CD4-positive, alpha-beta T cell treated with Interleukin-6 at 100 ng/mL for 8 hours (primary cell): Measurements from ENCODE around the gene NT5C.

Experiments
- DNase-seq: peaks from one replicate; pipeline ENCODE4 v3.0.0-alpha.2; 2020; ENCODE audit warnings: mixed read lengths, low spot score

Gene NT5C

DNA sequence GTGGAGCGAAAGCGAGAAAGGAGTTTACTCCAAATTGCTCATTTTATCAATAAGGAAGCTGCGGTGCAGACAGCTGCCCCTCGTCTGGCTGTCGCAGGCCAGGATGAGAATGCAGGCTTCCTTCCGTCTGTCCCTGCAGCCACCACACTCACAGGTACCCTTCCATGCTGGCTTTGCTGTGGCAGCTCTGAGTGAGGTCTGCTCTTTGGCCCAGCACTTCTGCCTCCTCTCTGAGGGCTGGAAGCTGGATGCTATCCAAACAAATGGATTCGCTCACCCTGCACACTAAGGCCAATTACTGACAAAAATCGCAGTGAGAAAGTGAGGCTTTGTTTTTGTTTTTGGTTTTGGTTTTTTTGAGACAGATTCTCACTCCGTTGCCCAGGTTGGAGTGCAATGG lies 14.8 kb downstream of the NT5C start:
- no peak for DNase-seq

DNA sequence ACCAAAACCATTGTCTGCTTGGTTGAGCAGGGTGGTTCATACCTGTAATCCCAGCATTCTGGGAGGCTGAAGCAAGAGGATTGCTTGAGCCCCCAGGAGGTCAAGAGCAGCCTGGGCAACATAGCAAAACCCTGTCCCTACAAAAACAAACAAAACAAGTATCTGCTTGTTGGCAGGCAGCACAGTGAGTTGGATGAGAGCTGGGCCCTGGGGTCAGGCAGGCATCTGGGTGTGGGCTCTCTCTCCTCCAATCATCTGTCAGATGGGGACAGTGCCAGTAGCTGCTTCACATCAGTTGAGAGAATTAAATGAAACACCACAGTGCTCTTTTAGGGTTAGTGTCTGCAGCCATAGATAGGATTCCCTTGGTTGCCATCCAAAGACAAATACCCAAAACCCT lies 16.0 kb downstream of the NT5C start:
- DNase-seq: no peak

DNA sequence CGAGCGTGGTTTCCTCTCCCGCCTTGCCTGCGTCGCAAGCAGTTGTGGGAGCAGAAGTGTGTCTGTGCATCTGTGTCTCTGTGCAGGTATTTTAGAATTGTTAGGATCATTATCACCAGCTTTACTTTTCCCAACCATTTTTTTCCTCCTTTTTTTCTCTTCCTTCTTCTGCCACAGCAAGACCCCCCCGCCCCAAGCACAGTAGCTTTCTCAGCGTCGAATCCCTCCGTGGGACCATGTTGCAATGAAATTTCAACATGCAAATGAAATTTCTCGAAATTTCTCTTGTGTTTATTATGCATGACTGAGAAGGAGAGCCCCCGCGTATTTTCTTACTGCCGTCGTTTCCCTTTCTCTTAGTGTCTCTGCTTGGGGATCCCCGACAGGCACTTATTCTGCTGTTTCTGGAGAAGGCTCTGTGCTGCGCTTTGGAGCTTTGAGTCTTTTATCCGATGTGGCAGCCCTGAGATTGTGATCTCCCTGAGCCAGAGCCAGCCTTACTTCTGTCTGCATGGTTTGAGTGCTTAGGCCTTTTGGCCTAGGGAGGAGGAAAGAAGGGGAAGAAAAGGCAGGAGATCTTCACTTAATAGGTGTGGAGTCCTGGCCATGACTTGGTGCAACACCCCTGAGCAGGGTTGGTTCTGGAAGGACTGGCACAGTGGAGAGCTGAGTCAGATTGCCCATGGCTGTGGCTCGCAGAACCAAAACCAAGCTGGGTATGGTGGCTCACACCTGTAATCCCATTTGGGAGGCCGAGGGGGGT lies 16.8 kb downstream of the NT5C start:
- no peak for DNase-seq

DNA sequence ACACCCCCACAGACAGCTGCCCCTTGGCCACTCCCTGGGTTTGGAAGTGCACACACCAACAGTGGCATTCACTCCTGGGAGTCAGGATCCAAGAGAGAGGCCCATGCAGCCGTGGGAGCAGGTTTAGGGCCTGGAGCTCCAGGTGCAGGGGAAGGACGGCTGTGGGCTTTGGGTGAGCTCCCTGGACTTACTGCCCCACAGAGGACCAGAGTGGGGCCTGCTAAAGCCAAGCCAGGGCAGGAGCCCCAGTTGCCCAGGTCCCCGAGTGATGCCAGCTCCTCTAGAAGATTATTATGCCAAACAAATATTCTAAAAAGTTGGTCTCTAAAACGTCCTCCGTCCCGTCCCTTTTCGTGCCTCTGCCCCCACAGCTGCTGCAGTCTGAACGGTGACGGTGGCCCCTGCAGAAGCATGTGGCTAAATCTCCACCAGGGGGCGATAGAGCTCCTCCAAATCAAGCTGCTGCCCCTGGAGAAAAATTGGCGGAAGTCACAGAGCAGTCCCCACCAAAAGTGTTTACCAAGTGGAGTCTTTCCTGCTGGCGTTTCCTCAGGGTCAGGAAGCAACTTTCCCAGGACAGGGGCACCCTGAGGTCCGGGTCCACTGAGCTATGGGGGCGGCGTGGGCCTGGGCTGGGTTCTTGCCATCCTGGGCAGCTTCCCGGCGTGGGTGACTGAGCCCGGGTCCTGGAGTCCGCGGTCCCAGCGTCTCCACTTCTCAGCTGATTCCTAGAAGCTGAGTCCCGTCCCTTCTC lies 17.6 kb downstream of the NT5C start:
- DNase-seq: peak; percentile 92

DNA sequence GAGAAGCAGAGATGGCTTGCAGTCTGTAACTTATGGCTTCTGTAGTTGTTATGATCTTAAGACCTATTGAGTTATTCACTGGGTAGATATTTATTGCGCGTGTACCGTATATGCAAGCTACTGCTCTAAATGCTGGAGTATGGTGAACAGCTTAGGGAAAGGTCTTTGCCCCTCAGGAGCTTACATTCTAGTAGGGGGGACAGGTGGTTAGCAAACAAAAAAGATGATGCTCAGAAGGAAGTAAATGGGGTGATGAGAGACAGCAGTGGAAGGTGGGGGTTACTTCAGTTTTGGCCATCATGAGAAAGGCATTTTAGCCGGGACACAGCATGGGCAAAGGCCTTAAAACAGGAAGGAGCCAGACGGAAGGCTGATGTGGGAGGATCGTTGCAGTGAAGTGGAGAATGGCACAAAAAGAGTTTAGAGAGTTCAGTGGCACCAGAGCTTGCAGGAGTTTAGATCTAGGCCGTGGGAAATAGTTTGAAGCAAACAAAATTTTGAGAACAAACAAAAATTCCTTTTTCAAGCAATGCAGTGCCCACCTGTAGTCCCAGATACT lies 19.7 kb downstream of the NT5C start:
- no peak for DNase-seq

DNA sequence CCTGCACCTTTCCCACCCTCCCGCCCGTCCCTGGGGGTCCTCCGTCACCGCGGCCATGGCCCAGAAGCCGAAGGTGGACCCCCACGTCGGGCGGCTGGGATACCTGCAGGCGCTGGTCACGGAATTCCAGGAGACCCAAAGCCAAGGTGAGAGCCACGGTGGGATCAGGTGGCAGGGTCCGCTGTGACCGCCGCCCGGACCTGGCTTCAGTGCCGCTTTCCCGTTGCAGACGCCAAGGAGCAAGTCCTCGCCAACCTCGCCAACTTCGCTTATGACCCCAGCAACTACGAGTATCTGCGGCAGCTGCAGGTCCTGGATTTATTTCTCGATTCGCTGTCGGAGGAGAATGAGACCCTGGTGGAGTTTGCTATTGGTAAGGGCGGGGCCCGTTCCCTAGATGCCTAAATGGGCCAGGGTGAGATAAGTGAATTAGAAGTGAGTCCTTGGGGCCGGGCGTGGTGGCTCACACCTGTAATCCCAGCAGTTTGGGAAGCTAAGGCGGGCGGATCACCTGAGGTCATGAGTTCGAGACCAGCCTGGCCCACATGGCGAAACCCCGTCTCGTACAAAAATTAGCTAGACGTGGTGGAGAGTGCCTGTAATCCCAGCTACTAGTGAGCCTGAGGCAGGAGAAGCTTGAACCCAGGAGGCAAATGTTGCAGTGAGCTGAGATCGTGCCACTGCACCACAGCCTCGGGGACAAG lies 21.2 kb downstream of the NT5C start:
- no peak for DNase-seq

DNA sequence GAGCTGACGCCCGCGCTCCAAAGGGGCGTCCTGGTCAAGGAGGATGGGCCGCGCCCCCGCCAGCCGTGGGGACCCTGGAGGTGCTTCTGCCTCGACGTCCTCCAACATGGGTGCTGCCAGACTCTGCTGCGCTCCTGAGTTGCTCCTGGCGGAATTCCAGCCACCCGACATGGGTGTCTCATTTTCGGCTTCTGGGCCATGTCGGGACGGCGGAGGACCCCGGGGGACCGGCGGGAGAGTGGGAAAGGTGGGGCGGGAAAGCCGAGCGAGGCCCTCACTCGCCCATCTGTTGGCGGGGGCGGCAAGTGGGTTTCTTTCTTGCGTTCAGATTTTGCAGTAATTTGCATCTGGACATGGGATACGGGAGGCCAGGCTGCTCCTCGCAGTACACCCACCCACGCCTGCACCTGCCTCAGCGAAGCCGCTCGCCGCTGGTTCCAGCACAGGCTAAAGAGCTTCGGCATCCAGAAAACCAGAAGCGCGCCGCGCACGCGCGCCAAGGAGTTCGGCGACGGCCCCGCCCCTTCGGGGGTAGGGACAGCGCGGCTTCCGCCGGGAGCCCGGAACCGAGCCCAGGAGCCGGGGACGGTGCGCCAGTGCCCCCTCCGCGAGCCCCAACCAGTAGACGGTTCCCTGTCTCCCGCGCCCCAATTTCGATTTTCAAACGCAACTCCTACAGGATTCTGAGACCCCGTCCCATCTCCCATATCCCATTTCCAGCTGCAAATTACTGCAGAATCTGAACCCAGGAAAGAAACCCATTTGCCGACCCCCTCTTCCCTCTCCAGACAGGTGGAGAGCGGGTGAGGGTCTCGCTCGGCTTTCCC lies 21.9 kb downstream of the NT5C start, which contains the start of gene ARMC7:
Gene ARMC7, plus strand, starts transcription at position 563 of the 827 bp plus-strand sequence. CDS start 320 bp downstream, outside the sequence.
- DNase-seq: peak; percentile 89

DNA sequence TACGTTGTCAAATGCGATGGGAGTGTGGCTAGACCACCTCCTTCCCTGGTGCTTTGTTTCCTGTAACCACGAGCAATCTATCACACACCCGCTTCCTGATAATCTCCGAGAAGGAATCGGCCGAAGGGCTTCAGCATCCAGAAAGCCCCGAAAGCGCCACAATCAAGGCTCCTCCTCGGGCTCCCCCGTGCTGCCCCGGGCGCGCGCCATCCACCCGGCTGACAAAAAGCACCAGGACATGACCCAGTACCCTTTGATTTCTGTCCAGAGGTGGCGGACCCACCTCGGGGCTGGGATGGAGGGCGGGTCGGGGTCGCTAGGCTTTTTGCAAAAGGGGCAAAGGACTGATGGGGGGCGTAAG lies 22.5 kb downstream of the NT5C start:
- no peak for DNase-seq

DNA sequence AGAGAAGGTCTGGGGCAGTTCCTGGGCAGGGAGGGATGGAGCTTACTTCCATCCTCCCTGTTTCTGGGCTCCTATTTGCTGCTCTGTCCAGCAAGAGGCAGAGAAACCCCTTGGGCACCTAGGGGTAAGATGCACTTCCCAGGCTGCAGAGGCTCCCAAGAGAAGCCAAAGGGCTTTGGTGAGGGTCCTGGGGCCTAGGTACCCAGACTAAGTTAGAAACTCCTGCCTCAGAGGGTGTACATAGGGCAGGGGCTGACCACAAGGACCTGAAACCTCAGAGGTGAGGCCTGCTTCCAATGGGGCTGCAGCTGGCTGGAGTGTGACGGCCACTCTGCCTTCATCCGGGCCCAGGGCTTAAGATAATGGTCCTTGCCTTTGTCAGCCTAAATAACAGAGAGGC lies 23.3 kb downstream of the NT5C start:
- no peak for DNase-seq

DNA sequence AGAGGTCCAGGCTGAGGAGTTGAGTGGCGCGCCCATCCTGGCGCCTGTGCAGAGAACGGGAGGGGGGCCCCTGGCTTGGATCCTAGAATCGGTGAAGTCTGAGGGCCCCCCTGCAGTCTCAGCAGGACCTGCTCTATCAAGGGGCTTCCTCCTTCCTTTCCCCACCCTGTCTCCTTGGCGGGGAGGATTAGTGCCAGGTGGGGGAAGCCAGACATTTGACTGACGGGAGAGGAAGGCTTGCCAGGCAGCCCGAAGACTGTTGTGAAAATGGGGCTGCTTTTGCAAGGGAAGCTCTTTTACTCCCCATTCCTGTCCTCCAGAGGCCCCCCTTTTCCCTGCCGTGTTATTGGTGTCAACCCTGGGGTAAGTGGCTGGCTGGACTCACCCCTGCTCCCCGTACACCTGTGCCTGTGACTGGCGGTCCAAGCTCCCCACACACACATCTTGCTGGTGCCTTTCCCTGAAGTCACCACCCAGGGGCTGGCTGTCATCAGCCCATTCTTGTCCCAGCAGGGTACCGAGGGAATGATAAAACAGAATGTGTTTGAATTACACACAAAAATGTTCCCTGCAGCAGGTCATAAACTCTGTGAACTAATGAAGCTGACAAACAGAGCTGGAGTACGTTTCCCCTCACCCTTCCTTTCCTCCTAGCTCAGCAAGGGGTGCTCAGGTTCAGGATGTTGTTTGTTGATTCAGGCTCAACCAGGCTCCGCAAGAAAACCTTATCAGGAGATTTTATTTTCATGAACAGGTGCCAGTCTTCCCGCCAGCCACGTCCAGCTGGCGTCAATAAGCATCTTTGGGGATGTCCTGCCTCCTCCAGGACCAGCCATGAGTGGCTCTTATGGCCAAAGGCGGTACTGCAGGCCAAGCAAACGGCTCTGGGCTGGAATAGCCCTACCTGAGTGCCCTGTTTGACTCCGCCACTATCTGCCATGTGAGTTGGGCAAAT lies 26.1 kb downstream of the NT5C start:
- no peak for DNase-seq

DNA sequence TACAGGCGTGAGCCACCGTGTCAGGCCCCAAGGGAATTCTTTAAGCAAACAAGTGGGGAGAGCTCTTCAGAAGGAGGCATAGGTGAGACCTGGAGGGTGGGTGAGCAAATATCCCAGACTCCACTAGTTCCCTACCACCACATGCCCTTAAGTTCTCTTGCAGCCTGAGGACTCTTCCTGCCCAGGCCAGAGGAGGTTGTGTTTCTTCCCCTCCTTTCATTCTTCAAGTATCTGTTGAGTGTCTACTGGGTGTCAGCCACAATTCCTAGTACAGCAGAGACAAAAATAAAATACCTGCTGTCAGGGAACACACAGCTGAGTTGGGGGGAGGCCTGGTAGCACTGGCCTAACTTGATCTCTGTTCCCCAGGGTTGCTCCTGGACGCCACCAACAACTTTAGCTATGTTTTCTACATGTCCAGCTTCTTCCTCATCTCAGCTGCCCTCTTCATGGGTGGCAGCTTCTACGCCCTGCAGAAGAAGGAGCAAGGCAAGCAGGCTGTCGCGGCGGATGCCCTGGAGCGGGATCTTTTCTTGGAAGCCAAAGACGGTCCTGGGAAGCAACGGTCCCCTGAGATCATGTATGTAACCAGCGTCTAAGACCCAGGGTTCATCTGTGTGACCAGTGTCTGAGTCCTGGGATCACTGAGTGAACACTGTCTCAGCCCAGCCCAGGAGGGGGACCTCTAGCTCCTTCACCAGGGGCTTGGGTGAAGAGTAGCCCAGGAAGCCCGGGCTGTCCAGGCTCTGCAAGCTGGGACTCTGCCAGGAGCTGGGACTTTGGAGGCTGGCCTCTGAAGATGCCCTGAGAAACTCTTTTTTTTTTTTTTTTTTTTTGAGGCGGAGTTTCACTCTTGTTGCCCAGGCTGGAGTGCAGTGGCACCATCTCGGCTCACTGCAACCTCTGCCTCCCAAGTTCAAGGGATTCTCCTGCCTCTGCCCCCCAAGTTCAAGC lies 27.7 kb downstream of the NT5C start:
- DNase-seq: no peak

DNA sequence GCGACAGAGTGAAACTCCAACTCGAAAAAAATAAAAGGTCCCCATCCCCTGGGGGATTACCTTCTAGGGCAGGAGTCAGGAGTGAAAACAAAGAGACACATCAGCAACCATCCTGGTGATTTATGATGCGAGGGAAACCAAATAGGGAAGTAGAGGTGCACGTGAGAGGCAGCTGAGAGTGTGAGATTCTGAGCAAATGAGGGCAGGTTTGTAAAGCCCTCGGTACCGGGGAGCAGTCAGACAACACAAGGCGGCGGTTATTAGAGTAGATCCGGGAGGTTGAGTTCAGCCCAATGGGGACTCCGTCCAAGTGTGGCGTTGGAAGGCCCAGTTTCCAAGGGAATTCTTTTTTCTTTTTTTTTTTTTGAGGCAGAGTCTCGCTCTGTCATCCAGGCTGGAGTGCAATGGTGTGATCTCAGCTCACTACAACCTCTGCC lies 29.1 kb downstream of the NT5C start:
- DNase-seq: no peak

DNA sequence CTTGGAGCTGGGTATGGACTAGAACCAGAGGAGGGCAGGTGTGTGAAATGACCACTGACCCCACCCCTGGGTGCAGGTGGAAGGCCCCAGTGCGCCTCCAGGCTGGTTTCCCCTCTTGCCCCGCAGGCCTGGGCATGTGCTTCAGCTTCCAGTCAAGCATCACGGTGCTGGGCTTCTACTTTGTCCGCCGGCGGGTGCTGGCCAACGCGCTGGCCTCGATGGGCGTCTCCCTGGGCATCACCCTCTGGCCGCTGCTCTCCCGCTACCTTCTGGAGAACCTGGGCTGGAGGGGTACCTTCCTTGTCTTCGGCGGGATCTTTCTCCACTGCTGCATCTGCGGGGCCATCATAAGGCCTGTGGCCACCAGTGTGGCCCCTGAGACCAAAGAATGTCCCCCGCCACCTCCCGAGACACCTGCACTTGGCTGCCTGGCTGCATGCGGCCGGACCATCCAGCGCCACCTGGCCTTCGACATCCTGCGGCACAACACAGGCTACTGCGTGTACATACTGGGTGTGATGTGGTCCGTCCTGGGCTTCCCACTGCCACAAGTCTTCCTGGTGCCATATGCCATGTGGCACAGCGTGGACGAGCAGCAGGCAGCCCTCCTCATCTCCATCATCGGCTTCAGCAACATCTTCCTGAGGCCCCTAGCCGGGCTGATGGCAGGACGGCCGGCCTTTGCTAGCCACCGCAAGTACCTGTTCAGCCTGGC lies 31.5 kb downstream of the NT5C start:
- no peak for DNase-seq

DNA sequence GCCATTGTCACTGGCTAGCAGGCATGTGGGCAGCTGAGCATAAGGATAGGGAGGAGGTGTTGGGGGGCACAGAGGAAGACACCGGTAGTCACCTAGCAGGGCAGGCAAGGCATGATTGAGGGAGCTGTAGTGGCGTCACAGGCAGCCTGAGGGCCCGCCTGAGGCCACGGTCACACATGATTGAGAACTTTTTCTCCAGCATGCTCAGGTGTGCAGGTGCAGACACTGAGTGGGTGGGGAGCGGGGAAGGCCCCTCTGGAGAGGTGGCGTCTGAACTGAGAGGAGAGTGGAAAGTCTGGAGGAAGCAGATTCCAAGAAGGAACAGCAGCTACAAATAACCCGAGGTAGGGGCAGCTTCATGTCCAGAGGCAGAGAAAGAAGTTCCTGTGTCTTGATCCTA lies 32.7 kb downstream of the NT5C start:
- no peak for DNase-seq

DNA sequence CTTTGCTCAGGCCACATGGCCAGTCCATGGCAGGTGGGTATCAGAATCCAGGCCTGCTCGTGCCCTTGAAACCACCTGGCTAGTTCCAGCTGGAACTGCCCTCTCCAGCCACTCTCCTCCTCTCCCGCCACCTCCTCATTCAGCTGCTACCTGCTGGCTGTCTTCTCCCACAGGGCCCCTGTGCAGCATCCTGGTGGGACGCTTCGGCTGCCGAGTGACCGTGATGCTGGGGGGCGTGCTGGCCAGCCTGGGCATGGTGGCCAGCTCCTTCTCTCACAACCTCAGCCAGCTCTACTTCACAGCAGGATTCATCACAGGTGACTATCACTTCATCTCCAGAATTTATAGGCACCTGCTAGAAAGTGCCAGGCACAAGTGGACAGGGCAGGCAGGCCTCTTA lies 33.7 kb downstream of the NT5C start:
- no peak for DNase-seq

DNA sequence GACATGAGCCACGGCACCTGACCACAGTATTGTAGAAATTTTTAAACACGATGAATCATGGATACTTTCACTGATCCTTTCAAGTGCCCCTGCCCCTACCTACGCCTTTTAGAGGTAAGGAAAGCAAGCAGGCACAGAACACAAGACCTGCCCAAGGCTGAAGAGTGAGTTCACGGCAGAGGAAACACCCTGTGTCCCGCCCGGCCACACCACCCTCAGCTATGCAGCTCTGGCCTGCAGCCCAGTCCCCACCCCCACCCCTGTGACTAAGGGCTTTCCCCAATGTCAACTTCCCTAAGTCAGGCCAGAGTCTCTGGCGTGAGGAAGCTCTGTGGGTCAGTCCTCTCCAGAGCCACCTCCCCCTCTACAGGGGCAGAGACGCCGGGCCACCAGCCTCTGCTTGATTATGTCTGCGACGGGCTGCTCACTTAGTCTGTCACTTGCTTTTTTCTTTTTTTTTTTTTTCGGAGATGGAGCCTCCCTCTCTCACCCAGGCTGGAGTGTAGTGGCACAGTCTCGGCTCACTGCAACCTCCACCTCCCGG lies 35.4 kb downstream of the NT5C start:
- DNase-seq: no peak

DNA sequence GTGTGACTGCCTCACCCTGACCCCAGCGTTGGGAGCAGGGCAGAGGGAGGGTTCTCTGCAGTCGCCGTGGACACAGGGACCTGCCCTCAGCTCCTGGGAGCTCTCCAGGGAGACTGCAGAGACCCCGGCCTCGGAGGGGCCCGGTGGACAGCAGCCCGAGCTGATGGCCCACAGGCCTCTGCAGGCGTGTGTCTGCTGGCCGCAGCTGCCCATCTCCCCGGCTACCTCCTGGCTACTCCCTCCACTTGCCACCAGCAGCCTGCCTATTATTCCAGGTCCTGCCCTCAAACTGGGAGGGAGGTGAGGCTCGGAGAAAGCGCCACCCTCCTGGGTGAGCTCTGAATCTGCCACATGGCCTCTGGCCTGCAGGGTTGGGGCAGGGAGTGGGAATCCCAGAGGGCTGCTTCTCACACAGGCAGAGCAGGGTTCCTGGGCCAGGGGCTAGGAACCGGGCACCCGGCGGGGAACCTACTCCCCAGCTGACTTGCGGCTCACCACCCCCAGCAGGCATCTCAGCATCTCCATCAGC lies 36.6 kb downstream of the NT5C start:
- no peak for DNase-seq

DNA sequence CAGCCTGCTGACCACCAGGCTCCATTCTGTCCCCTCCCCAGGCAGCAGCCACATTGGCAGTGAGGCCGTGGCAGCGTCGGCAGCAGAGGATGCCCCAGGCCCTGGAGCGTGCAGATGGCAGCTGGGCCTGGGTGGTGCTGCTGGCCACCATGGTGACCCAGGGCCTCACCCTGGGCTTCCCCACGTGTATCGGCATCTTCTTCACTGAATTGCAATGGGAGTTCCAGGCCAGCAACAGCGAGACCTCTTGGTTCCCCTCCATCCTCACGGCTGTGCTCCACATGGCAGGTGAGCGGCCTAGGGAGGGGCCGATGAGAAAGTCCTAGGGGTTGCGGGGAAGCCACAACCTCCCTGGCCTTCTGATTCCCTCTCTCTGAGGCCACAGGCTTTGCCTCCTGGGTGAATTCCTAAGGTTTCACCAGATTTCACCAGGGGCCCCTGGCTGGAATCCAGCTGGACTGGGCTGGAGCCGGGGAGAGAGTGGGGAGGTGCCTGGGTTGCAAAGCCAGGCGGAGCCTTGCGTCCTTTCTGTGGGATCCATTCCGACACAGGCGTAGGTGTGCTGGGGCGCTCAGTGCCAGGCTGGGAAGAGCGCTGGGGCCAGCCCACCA lies 37.9 kb downstream of the NT5C start:
- DNase-seq: no peak
